Fibroblast of villous mesenchyme (primary cell): ENCODE measurements around the gene FOXS1. TPM values are rescaled to one million over a fixed set of nuclear protein-coding genes. Genes with fewer than 3 reads are reported as not detected.

Experiments
- DNase-seq: peaks from one replicate; pipeline ENCODE4 v3.0.0-alpha.2; 2010; ENCODE audit warnings: low read depth
- H3K4me3 ChIP-seq: 2 replicates; pipeline ENCODE4 v1.5.1; 2011; ENCODE audit warnings: low read depth, mild to moderate bottlenecking, low read length
- CTCF ChIP-seq: IDR thresholded peaks from 2 replicates; pipeline ENCODE4 v1.5.1; 2012; ENCODE audit warnings: low read depth, mild to moderate bottlenecking, low read length; ENCODE audit not compliant: insufficient read depth
- total RNA-seq: library from RNA; depleted of rRNA; stranded (reverse); fragments of >200 nt; gene quantifications from 2 replicates; pipeline ENCODE4 v1.2.3, GENCODE V29; 2012

The FOXS1 gene
- total RNA-seq, 1 donor = 1.7 TPM

- peak; percentile 55 for DNase-seq
- TF ChIP-seq CTCF = no peak
- H3K4me3 ChIP-seq = peak overlapping the region; percentile 62
These were observed 16.2 kb upstream of the FOXS1 start for GRCh38 chr20:31861385-31862156.

- H3K4me3 ChIP-seq = peak overlapping the region; percentile 62
- TF ChIP-seq CTCF = no peak
- DNase-seq = no peak
These were observed 15.7 kb upstream of the FOXS1 start for GRCh38 chr20:31861135-31861384.

GRCh38 chr20:31860390-31861134 is 15.2 kb upstream of the FOXS1 start:
- DNase-seq = peak; percentile 32
- H3K4me3 ChIP-seq = peak overlapping the region; percentile 62

GRCh38 chr20:31859998-31860380 is 14.6 kb upstream of the FOXS1 start:
- no peak for TF ChIP-seq CTCF
- H3K4me3 ChIP-seq = no peak overlapping the region
- no peak for DNase-seq

More at GRCh38 chr20:31860390-31861134, 15.2 kb upstream of the FOXS1 start:
- no peak for TF ChIP-seq CTCF

GRCh38 chr20:31859266-31859997 is 14.0 kb upstream of the FOXS1 start:
- no peak for DNase-seq
- no peak overlapping the region for H3K4me3 ChIP-seq
- TF ChIP-seq CTCF = no peak

- TF ChIP-seq CTCF = no peak
- no peak overlapping the region for H3K4me3 ChIP-seq
- no peak for DNase-seq
These were observed 13.3 kb upstream of the FOXS1 start for GRCh38 chr20:31858760-31859083.
